Measurements from ENCODE around the gene RELA.
A peak's percentile ranks its signal among the peaks of the same experiment; 100 is the strongest.

RELA gene

DNA sequence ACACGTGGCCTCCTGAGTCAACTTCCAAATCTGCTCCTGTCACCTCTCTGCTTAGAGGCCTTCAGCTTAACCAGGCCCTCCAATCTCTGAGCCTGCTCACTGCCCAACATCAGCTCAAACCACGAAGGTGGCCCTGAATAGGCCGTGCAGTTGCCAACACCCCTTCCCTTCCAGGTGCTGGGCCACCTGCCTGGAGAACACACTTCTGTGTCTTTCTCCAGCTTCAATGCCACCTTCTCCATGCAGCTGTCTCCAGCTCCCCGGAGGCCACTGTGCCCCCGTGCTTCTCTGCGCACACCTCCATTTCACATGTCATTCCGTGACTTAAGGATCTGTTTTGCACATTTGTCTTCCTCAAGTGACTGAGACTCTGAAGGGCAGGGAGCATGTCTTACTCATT lies 5.3 kb downstream of the RELA start:
- H3K14ac ChIP-seq (ENCODE audit: low read length in 2 of 2), result no peak overlapping the region
- H2BK5ac ChIP-seq (ENCODE audit: low read depth, low read length, poor library complexity, severe bottlenecking), result no peak overlapping the region
- no peak overlapping the region for H3K4me3 ChIP-seq (ENCODE audit: insufficient read depth in 1 of 2, low read depth in 1 of 2, low read length in 2 of 2)
- no peak overlapping the region for H2AK5ac ChIP-seq (ENCODE audit: low read length, severe bottlenecking)
- no peak overlapping the region for H2BK15ac ChIP-seq (ENCODE audit: low read depth, poor library complexity, severe bottlenecking)
- peaks cover 17% of the 10 kb centered on the region for H3K4me1 ChIP-seq (ENCODE audit: control insufficient read depth, insufficient read depth, low read depth, low read length)
- H3K9me3 ChIP-seq (ENCODE audit: control insufficient read depth, low read length), result no peaks in the 10 kb centered on the region
- H3K4me2 ChIP-seq (ENCODE audit: low read length, poor library complexity, severe bottlenecking), result no peak overlapping the region
- peak overlapping the region in 1 of 2 experiments; percentile 43 for H3K23ac ChIP-seq (ENCODE audit: low read length in 2 of 2)
- no peak overlapping the region for H3K4ac ChIP-seq (ENCODE audit: low read depth in 1 of 2, low read length in 2 of 2)
- peaks cover 80 to 83% of the 10 kb centered on the region in 2 experiments for H3K36me3 ChIP-seq (ENCODE audit: control insufficient read depth in 1 of 2, insufficient read depth in 2 of 2, low read depth in 1 of 2, low read length in 2 of 2)
- H2AFZ ChIP-seq (ENCODE audit: low read depth, low read length), result no peak overlapping the region
- H4K91ac ChIP-seq (ENCODE audit: low read length), result peak overlapping the region; percentile 10
- no peak overlapping the region for H3K9ac ChIP-seq (ENCODE audit: low read length)
- H2BK12ac ChIP-seq (ENCODE audit: low read length in 2 of 2), result no peak overlapping the region
- H3K79me1 ChIP-seq (replicated peaks; ENCODE audit: low read length, poor library complexity, severe bottlenecking), result peaks cover 34% of the 10 kb centered on the region
- no peaks in the 10 kb centered on the region for H3K27me3 ChIP-seq (ENCODE audit: control insufficient read depth in 1 of 2, insufficient read depth in 1 of 2, low read length in 2 of 2)
- no peak for DNase-seq
- WGBS, result 97% methylated on average over 7 of the region's 7 CpGs
- H2BK120ac ChIP-seq (ENCODE audit: low read depth, low read length), result no peak overlapping the region
- no peak overlapping the region for H3K18ac ChIP-seq (ENCODE audit: low read depth in 1 of 2, low read length in 2 of 2)
- no peak overlapping the region for H3K27ac ChIP-seq (ENCODE audit: low read length, poor library complexity, severe bottlenecking)
- no peak overlapping the region for H4K8ac ChIP-seq (ENCODE audit: low read length)

DNA sequence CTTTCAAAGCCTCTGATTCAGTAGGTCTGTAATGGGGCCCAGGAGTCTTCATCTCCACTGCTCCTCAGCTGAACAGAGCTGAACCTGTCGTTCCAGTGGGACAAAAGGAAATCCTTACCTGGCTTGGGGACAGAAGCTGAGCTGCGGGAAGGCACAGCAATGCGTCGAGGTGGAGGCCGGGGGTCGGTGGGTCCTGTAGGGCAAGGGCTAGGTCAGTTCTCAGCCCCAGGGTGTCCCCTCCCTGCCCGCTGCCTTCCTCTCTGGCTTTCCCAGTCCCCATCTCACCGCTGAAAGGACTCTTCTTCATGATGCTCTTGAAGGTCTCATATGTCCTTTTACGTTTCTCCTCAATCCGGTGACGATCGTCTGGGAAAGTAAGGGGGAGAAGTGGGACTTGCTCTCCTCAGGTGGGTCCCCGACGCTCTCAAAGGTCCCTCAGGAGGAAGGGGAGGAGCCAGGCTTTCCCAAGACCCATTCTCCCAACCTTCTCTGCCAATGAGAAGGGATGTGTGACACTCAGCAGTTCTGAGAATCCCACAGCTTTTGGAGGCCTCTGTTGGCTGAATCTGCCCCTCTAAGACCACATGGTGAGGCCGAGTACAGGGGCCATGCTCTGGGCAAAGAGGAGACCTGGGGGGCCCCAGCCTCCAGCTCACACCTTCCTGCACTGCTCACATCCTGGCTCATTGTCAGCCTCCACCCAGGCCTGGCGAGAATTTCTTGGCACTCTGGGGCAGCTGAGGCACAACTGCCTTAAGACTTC lies 7.0 kb downstream of the RELA start:
- H3K27ac ChIP-seq (ENCODE audit: low read length, poor library complexity, severe bottlenecking), result no peak overlapping the region
- DNase-seq, result no peak
- H3K36me3 ChIP-seq (ENCODE audit: control insufficient read depth in 1 of 2, insufficient read depth in 2 of 2, low read depth in 1 of 2, low read length in 2 of 2), result peaks cover 72 to 80% of the 10 kb centered on the region in 2 experiments
- no peak overlapping the region for H3K9ac ChIP-seq (ENCODE audit: low read length)
- no peaks in the 10 kb centered on the region for H3K27me3 ChIP-seq (ENCODE audit: control insufficient read depth in 1 of 2, insufficient read depth in 1 of 2, low read length in 2 of 2)
- WGBS, result 96% methylated on average over 14 of the region's 16 CpGs
- no peak overlapping the region for H4K91ac ChIP-seq (ENCODE audit: low read length)
- no peak overlapping the region for H3K4me2 ChIP-seq (ENCODE audit: low read length, poor library complexity, severe bottlenecking)
- H2BK15ac ChIP-seq (ENCODE audit: low read depth, poor library complexity, severe bottlenecking), result no peak overlapping the region
- H2AK5ac ChIP-seq (ENCODE audit: low read length, severe bottlenecking), result no peak overlapping the region
- no peaks in the 10 kb centered on the region for H3K9me3 ChIP-seq (ENCODE audit: control insufficient read depth, low read length)
- no peak overlapping the region for H4K8ac ChIP-seq (ENCODE audit: low read length)
- no peak overlapping the region for H3K4me3 ChIP-seq (ENCODE audit: insufficient read depth in 1 of 2, low read depth in 1 of 2, low read length in 2 of 2)
- no peak overlapping the region for H2BK120ac ChIP-seq (ENCODE audit: low read depth, low read length)
- no peak overlapping the region for H3K4ac ChIP-seq (ENCODE audit: low read depth in 1 of 2, low read length in 2 of 2)
- H3K4me1 ChIP-seq (ENCODE audit: control insufficient read depth, insufficient read depth, low read depth, low read length), result peaks cover 16% of the 10 kb centered on the region
- peaks cover 32% of the 10 kb centered on the region for H3K79me1 ChIP-seq (replicated peaks; ENCODE audit: low read length, poor library complexity, severe bottlenecking)
- H2AFZ ChIP-seq (ENCODE audit: low read depth, low read length), result no peak overlapping the region
- H3K18ac ChIP-seq (ENCODE audit: low read depth in 1 of 2, low read length in 2 of 2), result no peak overlapping the region
- H3K14ac ChIP-seq (ENCODE audit: low read length in 2 of 2), result no peak overlapping the region
- H2BK12ac ChIP-seq (ENCODE audit: low read length in 2 of 2), result no peak overlapping the region
- H2BK5ac ChIP-seq (ENCODE audit: low read depth, low read length, poor library complexity, severe bottlenecking), result no peak overlapping the region
- H3K23ac ChIP-seq (ENCODE audit: low read length in 2 of 2), result no peak overlapping the region

DNA sequence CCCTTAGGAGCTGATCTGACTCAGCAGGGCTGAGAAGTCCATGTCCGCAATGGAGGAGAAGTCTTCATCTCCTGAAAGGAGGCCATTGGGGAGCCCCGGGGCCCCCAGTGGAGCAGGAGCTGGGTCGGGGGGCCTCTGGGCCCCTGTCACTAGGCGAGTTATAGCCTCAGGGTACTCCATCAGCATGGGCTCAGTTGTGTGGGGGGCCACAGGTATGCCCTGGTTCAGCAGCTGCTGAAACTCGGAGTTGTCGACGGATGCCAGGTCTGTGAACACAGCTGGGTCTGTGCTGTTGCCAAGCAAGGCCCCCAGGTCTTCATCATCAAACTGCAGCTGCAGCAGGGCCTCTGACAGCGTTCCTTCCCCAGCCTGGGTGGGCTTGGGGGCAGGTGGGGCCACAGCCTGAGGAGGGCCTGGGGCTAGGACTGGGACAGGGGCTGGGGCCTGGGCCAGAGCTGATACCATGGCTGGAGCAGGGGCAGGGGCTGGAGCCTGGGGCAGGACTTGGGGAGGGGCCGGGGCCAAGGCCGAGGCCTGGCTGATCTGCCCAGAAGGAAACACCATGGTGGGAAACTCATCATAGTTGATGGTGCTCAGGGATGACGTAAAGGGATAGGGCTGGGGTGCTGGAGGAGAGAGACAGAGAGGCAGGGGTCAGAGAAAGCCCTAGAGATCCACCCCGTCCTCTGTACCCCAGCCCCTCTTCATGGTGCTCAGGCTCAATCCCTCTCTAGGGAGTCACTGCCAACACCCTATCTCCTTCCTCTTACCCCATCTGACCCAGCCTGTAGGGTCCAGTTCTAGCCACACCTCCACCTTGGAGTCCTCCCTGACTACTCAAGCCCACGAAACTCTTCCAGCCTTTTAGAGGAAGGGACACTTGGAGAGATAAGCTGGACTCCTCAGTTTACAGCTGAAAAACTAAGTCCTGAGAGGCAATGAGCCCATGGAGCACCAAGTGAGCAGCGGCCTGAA lies 8.1 kb downstream of the RELA start:
- Histone ChIP-seq H3K27ac (ENCODE audit: low read length, poor library complexity, severe bottlenecking) (no peak overlapping the region), H4K91ac (ENCODE audit: low read length) (peak overlapping the region; percentile 2), H3K18ac (ENCODE audit: low read depth in 1 of 2, low read length in 2 of 2) (no peak overlapping the region), H3K4me1 (ENCODE audit: control insufficient read depth, insufficient read depth, low read depth, low read length) (peaks cover 15% of the 10 kb centered on the region), H3K9ac (ENCODE audit: low read length) (peak overlapping the region; percentile 94), H3K4me3 (ENCODE audit: insufficient read depth in 1 of 2, low read depth in 1 of 2, low read length in 2 of 2) (no peak overlapping the region), H2BK120ac (ENCODE audit: low read depth, low read length) (no peak overlapping the region), H3K27me3 (ENCODE audit: control insufficient read depth in 1 of 2, insufficient read depth in 1 of 2, low read length in 2 of 2) (no peaks in the 10 kb centered on the region), H2AK5ac (ENCODE audit: low read length, severe bottlenecking) (no peak overlapping the region), H3K9me3 (ENCODE audit: control insufficient read depth, low read length) (no peaks in the 10 kb centered on the region), H2BK5ac (ENCODE audit: low read depth, low read length, poor library complexity, severe bottlenecking) (no peak overlapping the region), H3K36me3 (ENCODE audit: control insufficient read depth in 1 of 2, insufficient read depth in 2 of 2, low read depth in 1 of 2, low read length in 2 of 2) (peaks cover 70 to 81% of the 10 kb centered on the region in 2 experiments), H2AFZ (ENCODE audit: low read depth, low read length) (no peak overlapping the region), H3K4ac (ENCODE audit: low read depth in 1 of 2, low read length in 2 of 2) (no peak overlapping the region), H2BK15ac (ENCODE audit: low read depth, poor library complexity, severe bottlenecking) (no peak overlapping the region), H3K79me1 (replicated peaks; ENCODE audit: low read length, poor library complexity, severe bottlenecking) (peaks cover 25% of the 10 kb centered on the region), H3K4me2 (ENCODE audit: low read length, poor library complexity, severe bottlenecking) (no peak overlapping the region), H3K14ac (ENCODE audit: low read length in 2 of 2) (no peak overlapping the region), H2BK12ac (ENCODE audit: low read length in 2 of 2) (no peak overlapping the region), H4K8ac (ENCODE audit: low read length) (no peak overlapping the region), H3K23ac (ENCODE audit: low read length in 2 of 2) (no peak overlapping the region)
- 91% methylated on average over 14 of the region's 14 CpGs for WGBS
- no peak for DNase-seq
